AG04449 (cell line): ENCODE results near the gene RUNX1.

Source experiments
- CTCF ChIA-PET: fragments of 350-600 bp; formaldehyde crosslinking; extraction: SDS; loops from one replicate; lab custom pipeline; 2021; ENCODE audit warnings: antibody characterized with exemption; lab: Yijun Ruan, JAX
- POLR2A ChIA-PET: fragments of 400-600, 350-600 bp; formaldehyde crosslinking; extraction: SDS; loops from one replicate; lab custom pipeline; 2020; ENCODE audit warnings: antibody characterized with exemption, inconsistent platforms; lab: Yijun Ruan, JAX
- DNase-seq: peaks from one replicate; pipeline ENCODE4 v3.0.0-alpha.2; 2010; ENCODE audit warnings: low read depth, low spot score
- H3K4me3 ChIP-seq: 2 replicates; pipeline ENCODE4 v1.5.1; 2011; ENCODE audit warnings: low read depth, mild to moderate bottlenecking, control low read depth, low read length
- CTCF ChIP-seq: IDR thresholded peaks from one replicate; pipeline ENCODE4 v1.5.1; 2011; ENCODE audit warnings: mild to moderate bottlenecking, moderate library complexity, low read length, control low read depth, inconsistent platforms; ENCODE audit not compliant: insufficient read depth; ENCODE audit errors: missing control alignments

RUNX1 gene

GRCh38 chr21:34836103-34836932 is 212.8 kb downstream of the RUNX1 start:
- ChIA-PET CTCF (interaction anchor here (0.6 to 3.2 kb wide), 5 partner anchors 11 to 143 kb away, joined by 3 to 10 read pairs (median 3); no protein-coding TSS in a partner anchor), POLR2A (interaction anchor here (1.2 to 2.1 kb wide), 5 partner anchors 10 to 91 kb away, joined by 4 to 14 read pairs (median 6); no protein-coding TSS in a partner anchor)
- peak; percentile 98 for DNase-seq
- TF ChIP-seq CTCF: no peak
- H3K4me3 ChIP-seq: peak overlapping the region; percentile 29

GRCh38 chr21:34835526-34835925 is 213.6 kb downstream of the RUNX1 start:
- POLR2A ChIA-PET: interaction anchor here (1.2 kb wide), 1 partner anchor 90 kb away, joined by 5 read pairs; no protein-coding TSS in a partner anchor
- CTCF ChIA-PET: no interaction called here
- H3K4me3 ChIP-seq: no peak overlapping the region
- TF ChIP-seq CTCF: no peak
- DNase-seq: no peak

GRCh38 chr21:34834852-34835501 is 214.1 kb downstream of the RUNX1 start:
- ChIA-PET CTCF (no interaction called here), POLR2A (interaction anchor here (1.2 kb wide), 1 partner anchor 89 kb away, joined by 5 read pairs; no protein-coding TSS in a partner anchor)
- TF ChIP-seq CTCF: no peak
- H3K4me3 ChIP-seq: no peak overlapping the region
- DNase-seq: no peak

GRCh38 chr21:34834290-34834689 is 214.8 kb downstream of the RUNX1 start:
- ChIA-PET CTCF (no interaction called here), POLR2A (interaction anchor here (1.4 kb wide), 1 partner anchor 21 kb away, joined by 3 read pairs; no protein-coding TSS in a partner anchor)

GRCh38 chr21:34833465-34833864 is 215.6 kb downstream of the RUNX1 start:
- TF ChIP-seq CTCF: no peak
- CTCF ChIA-PET: interaction anchor here (1.2 kb wide), 1 partner anchor 24 kb away, joined by 3 read pairs; no protein-coding TSS in a partner anchor
- no peak for DNase-seq
- POLR2A ChIA-PET: interaction anchor here (1.4 kb wide), 1 partner anchor 20 kb away, joined by 3 read pairs; no protein-coding TSS in a partner anchor
- no peak overlapping the region for H3K4me3 ChIP-seq

More at GRCh38 chr21:34834290-34834689, 214.8 kb downstream of the RUNX1 start:
- DNase-seq: no peak
- no peak overlapping the region for H3K4me3 ChIP-seq
- TF ChIP-seq CTCF: no peak
